Stimulated activated CD8-positive, alpha-beta memory T cell treated with anti-CD3 and anti-CD28 coated beads, Interleukin-15, amount 100 ng/mL, for 48 hours (primary cell): ENCODE data around the gene NUDCD3.
A peak's percentile ranks its signal among the peaks of the same experiment; 100 is the strongest.

Experiments
- DNase-seq, 2 donors: peaks; one replicate each; pipeline ENCODE4 v3.0.0-alpha.2; 2020; ENCODE audit warnings: low read depth in 2 of 2

The NUDCD3 gene

DNA sequence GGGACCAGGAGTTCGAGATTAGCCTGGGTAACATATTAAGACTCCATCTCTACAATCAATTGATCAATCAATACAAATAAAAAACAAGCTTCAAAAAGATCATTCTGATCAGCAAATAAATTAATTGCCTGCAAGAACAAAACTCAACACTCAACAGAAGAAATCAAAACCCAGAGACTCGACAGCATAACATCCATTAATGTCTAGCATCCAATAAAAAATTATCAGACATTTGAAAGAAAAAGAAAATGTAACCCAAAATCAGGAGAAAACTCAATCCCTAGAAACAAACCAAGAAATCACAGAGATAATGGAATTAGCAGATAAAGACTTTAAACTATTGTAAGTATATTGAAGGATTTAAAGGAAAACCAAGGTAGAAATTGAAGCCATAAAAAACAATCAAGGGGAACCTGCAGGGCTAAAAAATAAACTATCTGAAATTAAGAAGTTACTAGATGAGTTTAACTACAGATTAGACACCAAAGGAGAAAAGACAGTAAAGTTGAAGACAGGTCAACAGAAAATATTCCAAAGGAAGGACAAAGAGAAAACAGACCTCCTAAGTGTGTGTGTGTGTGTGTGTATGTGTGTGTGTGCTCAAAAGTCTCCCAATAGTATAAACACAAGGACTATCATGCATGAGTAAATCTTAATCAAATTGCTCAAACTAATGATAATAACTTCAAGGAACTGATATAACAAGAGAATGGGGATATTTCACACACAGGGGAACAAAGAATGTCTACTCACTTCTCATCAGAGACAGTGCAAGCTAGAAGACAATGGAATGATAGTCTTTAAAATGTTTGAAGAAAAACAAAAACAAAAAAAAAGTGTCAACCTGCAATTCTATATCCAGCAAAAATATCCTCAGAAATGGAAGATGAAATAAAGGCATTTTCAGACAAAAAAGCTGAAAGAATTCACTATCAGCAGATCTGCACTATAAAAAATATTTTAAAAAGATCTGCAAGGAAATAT is 7.7 kb downstream of the NUDCD3 start:
- DNase-seq = no peak

DNA sequence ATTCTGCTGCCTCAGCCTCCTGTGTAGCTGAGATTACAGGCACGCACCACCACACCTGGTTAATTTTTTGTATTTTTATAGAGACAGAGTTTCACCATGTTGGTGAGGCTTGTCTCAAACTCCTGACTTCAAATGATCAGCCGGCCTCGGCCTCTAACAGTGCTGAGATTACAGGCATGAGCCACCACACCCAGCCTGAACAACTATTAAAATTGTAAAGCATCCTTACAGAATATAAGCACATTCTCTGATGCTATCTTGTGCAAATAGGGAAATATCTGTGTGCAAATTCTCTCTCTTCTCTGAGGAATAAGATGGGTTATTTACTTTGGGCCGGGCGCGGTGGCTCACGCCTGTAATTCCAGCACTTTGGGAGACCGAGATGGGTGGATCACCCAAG is 12.5 kb downstream of the NUDCD3 start:
- DNase-seq = no peak

DNA sequence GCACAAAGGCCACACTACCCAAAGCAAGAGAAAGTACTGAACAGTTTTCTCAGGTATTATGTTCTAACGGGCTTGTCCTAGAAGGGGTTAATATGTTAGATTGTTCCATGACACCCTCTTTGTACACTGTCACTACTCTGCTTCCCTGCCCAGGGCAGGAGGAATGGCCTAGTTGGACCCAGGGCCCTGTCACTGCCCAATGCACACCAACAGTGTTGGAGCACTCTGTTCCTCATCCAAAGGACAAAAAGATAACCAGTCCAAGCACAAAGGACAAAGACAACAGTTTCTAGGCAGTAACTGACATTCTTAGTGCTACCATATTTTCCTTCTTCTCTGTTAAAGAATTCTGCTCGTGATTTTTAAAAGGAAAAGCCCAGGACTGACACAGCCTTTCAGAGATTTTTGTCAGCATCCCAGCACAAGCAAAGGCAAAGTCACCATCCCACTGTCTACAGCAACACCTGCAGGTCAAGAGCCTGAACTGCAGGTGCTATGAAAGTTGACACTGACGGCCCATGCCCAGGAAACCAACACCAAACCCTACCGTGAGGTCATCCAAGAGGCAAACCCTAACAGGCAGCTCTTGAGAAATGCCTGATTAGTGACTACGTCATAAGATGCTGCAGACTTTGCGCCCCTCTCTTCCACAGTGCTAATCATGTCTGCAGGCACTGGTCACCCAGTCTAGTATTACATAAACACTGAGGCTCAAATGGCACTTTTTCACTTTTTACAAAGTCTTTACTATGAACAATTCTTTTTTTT is 13.2 kb downstream of the NUDCD3 start:
- peak in 1 of 2 donors; percentile 39 for DNase-seq

- no peak for DNase-seq
These were observed 14.1 kb downstream of the NUDCD3 start for GRCh38 chr7:44476313-44476712.

GRCh38 chr7:44473295-44473694 is 17.2 kb downstream of the NUDCD3 start:
- no peak for DNase-seq

- no peak for DNase-seq
These were observed 17.6 kb downstream of the NUDCD3 start for GRCh38 chr7:44472843-44473242.

DNA sequence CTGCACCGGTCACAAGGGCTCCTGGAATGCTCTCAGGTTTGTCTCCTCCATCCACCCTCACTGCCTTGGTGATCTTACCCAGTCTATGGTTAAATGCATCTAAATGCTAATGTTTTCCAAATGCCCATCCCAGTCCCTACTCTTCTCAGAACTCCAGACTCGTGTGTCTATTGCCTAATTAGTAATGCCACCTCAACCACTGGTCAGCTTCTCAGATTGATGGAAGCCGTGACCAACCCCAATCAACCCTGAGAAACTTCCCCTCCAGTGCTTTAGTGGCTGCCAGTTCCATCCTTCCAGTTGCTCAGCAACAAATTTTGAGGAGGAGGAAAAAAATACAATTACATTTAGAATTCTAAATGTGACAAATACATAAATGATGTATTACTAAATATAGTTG is 18.6 kb downstream of the NUDCD3 start:
- no peak for DNase-seq

DNA sequence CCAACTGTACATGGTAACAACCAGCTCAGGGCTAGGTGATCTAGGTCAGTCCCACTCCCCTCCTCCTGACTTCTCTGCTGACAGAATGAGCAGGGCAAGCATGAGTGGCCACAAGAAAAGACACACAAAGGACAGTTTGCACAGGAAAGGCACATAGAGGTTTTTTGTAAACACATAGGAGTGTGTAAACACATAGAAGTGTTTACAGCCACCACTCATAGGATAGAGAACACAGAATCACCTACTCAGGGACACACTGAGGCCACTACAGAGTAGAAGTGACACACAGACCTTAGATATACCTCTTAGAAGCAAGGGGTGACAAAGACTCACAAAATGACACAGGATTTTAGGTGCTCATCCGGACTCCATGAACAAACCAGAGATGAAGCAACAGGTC is 19.0 kb downstream of the NUDCD3 start:
- DNase-seq = no peak

GRCh38 chr7:44470628-44471245 is 19.7 kb downstream of the NUDCD3 start:
- DNase-seq = no peak

- no peak for DNase-seq
These were observed 20.4 kb downstream of the NUDCD3 start for GRCh38 chr7:44470135-44470479.

DNA sequence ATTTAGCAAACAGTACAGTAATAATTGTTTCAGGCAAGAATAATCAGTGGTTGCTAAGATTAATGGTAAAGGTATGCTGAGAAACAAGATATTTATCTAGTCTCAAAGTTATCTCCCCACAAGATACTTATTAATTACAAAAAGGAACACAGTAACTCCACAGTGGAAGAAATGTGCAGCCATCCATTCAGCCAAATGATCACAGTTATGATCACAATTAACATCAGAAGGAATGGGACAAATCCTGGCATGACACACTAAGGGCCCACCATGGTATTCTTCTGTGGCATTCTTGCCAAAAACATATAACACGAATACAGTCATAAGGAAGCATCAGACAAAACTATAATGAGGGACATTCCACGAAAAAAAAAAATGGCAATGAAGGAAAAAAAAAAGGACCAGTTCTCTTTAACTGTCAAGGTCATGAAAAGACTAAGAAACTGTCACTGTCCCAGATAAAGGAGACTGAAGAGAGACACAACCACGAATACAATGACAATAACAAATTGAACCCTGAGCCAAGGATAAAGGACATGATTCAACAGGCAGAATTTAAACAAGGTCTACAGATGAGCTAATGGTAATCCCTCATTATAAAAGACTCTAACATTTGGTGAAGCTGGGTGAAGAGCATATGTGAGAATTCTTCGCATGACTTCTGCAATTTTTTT is 20.9 kb downstream of the NUDCD3 start:
- no peak for DNase-seq

DNA sequence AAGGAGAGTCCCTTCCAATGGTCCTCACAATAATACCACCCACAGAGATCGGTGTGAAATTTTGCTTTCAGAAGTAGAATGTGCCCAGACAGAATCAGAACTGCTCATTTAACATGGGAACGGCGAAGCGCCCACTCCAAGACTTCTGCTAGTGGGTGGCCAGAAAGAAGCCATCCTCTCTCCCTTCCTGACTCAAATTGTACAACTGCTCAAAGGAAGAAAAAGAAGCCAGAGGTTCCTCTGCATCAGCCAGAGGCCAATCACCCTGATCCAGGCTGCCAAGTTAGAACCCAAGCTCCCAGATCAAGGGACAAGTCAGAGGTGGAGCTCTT is 23.3 kb downstream of the NUDCD3 start:
- no peak for DNase-seq

DNA sequence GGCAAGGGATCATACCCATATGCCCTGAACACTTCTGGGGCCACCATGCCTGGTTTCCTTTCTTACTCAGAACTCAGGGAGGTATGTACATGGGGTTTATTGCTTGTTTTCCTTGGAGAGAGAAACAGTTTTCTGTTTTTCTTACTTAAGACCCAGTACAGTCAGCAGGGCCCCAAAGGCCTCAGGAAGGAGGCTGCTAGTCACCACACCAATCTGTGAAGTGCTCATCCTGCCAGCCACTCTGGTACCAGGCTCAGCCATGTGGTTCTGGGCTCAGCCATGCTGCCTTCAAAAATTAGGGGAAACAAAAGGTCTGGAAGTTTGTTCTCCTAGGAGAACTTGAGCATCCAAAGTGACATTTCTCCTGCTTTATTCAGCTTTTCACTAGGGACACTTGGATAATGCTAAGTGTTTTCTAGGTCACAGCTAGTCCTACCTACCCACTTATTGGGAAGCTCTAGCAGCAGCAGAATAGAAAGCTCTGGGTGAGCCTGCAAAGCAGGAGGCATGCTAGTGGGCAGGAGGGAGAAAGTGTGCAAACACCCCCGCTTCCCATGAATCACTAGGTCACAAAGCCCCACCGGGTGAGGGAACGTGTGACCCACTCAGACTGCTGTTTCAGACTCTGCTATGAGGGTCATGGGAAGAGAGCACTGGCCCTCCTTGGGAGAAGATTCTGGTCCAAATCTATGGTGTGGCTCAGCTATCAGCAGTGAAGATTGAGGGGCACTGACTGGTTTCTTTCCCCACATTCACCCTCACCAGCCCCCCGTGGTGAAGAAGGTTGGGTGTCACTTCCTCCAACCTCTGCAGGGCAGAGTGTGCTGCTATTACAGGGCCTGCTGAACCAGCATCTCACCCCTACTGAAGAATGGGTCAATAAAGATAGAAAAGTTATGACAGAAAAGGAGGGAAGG is 23.9 kb downstream of the NUDCD3 start:
- no peak for DNase-seq

- no peak for DNase-seq
These were observed 25.0 kb downstream of the NUDCD3 start for GRCh38 chr7:44465490-44465889.

- DNase-seq = no peak
These were observed 27.2 kb downstream of the NUDCD3 start for GRCh38 chr7:44463169-44463808.

DNA sequence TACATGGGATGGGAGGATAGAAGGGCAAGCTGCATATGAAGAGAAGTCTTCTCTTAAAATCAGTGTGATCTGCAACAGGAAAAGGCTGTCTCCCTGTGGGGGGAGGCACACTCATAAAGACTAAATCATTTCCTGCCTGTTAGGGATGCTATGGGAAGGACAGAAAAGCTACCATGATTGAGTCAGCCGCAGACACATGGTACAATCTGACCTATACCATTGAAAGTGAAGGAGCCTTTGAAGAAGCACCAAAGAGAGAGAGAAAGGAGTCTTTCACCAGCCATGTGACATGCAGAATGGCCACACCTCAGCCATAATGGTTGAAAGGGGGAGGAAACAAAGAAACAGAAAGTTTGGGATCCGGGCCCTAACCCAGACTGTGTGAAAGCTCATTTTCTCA is 29.1 kb downstream of the NUDCD3 start:
- DNase-seq = peak in 1 of 2 donors; percentile 11

DNA sequence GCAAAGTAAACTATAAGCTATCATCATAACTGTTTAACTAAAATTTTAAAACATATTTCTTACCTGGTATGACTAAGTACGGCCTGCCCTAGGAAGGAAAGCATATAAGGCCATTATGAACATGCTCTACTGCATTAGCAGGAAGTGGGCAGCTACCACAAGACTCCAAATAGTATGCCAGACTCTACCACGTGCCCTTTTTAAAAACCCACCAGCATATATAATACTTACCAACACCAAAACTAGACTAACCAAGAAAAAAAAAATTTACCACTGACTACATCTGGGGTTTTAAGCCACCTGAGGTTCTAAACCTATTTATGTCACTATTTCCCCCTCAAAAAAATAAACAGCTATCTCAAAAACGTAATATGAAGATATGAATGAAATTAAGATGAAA is 30.1 kb downstream of the NUDCD3 start:
- peak; percentile 32 to 41 for DNase-seq

DNA sequence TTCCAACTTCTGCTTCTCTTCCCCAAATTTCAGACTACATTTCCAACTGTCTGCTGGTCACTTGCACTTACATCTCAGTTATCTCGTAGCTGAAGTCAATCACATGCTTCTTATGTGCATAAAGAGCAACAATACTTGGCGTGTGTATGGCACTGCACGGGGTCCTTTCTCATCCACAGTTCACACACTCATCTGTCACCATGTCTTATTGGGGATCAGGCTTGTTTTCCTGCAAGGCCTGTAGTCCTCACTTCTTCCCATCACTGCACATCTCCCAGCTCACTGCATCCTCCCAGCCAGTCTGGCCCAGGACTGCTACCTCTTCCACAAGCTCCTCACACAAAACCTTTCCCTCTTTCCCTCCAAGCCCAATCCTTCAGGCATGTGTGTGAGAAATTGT is 35.3 kb downstream of the NUDCD3 start:
- DNase-seq = no peak

DNA sequence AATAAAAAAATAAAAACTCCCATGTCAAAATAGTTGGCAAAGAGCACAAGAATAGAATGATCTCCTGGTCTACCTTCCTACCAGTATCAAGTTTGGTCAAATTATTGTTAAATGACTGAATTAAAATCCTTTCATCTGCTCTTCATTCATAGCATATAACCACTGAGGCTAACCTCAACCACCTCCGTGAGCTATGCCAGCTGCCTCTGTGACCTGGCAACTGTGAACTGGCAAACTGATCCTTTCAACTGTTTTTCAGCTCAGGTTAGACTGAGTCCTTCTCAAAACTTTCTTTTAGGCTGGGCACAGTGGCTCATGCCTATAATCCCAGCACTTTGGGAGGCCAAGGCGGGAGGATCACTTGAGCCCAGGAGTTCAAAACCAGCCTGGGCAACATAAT is 36.1 kb downstream of the NUDCD3 start:
- peak in 1 of 2 donors; percentile 10 for DNase-seq

DNA sequence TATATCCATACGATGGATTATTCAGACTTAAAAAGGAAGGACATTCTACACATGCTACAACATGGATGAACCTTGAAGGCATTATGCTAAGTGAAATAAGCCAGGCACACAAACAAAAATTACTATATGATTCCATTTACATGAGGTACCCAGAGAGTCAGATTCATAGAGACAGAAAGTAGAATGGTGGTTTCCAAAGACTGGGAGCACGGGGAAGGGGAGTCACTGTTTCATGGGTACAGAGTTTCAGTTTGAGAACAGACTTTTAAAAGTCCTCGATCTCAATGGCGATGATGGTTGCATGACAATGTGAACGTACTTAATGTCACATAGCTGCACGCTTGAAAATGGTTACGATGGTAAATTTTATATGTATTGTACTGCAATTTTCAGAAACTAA is 39.3 kb downstream of the NUDCD3 start:
- DNase-seq = no peak

DNA sequence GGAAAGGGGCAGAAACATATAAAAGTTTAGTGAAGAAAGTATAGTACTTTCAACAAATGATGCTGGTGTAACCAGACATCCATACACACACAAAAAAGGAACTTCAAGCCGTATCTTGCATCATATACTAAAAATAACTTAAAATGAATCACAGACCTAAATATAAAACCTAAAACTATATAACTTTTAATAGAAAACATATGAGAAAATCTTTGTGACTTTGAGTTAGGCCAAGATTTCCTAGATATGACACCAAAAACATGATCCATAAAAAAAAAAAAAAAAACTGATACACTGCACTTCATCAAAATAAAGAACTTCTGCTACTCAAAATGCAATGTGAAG is 40.9 kb downstream of the NUDCD3 start:
- DNase-seq = no peak
